SK-N-SH (cell line): ENCODE results near the gene ZNF74.

Experiments
- CTCF ChIP-seq: fragments of 200-600 bp; sonication (generic); IDR thresholded peaks from 2 replicates; pipeline ENCODE4 v1.6.1; 2017; ENCODE audit warnings: antibody characterized with exemption, mild to moderate bottlenecking, moderate library complexity
- EZH2phosphoT487 ChIP-seq: fragments of 200-600 bp; sonication (generic); IDR thresholded peaks from 2 replicates; pipeline ENCODE4 v1.6.1; 2017; ENCODE audit warnings: low read depth, mixed run types, mild to moderate bottlenecking, antibody characterized with exemption, moderate library complexity, borderline replicate concordance
- PBX3 ChIP-seq: IDR thresholded peaks from 2 replicates; pipeline ENCODE4; 2012
- RAD21 ChIP-seq: IDR thresholded peaks from 2 replicates; pipeline ENCODE4 v1.6.1; 2012; ENCODE audit warnings: mild to moderate bottlenecking, low read length
- RFX5 ChIP-seq: IDR thresholded peaks from 2 replicates; pipeline ENCODE4 v1.6.1; 2012; ENCODE audit warnings: mild to moderate bottlenecking, improper control_type of control experiment, low read length
- RXRA ChIP-seq: IDR thresholded peaks from 2 replicates; pipeline ENCODE4 v1.4.0; 2012; ENCODE audit warnings: low read depth, mild to moderate bottlenecking, borderline replicate concordance
- TAF1 ChIP-seq: IDR thresholded peaks from 2 replicates; pipeline ENCODE4 v1.6.1; 2012; ENCODE audit warnings: low read depth, mild to moderate bottlenecking, low read length, moderate library complexity, borderline replicate concordance
- TEAD4 ChIP-seq: IDR thresholded peaks from 2 replicates; pipeline ENCODE4 v1.4.0; 2012; ENCODE audit warnings: mild to moderate bottlenecking, borderline replicate concordance; ENCODE audit not compliant: insufficient read depth
- USF2 ChIP-seq: fragments of 150-350 bp; IDR thresholded peaks from 2 replicates; pipeline ENCODE4 v1.6.1; 2017; ENCODE audit warnings: antibody characterized with exemption, low read length, low read depth, borderline replicate concordance
- YY1 ChIP-seq: IDR thresholded peaks from 2 replicates; pipeline ENCODE4 v1.4.0; 2012; ENCODE audit warnings: low read depth, mild to moderate bottlenecking
- TF ChIP-seq, protein P1 (sequence below): IDR thresholded peaks from 2 replicates; pipeline ENCODE4 v1.6.1; 2012; ENCODE audit warnings: mild to moderate bottlenecking, low read depth, low read length, moderate library complexity
- TF ChIP-seq, protein P2 (sequence below): IDR thresholded peaks from 2 replicates; pipeline ENCODE4 v1.4.0; 2012; ENCODE audit warnings: low read depth, borderline replicate concordance
- TF ChIP-seq, protein P3 (sequence below): IDR thresholded peaks from 2 replicates; pipeline ENCODE4 v1.4.0; 2012; ENCODE audit warnings: low read depth, borderline replicate concordance

GRCh38 chr22:20427945-20428417 is 34.0 kb downstream of the ZNF74 start:
- TF ChIP-seq YY1 (no peak), PBX3 (no peak), RAD21 (no peak), RFX5 (no peak), TEAD4 (no peak), EZH2phosphoT487 (no peak), CTCF (no peak), RXRA (no peak), TAF1 (no peak), USF2 (no peak)
- TF ChIP-seq, protein P1, sequence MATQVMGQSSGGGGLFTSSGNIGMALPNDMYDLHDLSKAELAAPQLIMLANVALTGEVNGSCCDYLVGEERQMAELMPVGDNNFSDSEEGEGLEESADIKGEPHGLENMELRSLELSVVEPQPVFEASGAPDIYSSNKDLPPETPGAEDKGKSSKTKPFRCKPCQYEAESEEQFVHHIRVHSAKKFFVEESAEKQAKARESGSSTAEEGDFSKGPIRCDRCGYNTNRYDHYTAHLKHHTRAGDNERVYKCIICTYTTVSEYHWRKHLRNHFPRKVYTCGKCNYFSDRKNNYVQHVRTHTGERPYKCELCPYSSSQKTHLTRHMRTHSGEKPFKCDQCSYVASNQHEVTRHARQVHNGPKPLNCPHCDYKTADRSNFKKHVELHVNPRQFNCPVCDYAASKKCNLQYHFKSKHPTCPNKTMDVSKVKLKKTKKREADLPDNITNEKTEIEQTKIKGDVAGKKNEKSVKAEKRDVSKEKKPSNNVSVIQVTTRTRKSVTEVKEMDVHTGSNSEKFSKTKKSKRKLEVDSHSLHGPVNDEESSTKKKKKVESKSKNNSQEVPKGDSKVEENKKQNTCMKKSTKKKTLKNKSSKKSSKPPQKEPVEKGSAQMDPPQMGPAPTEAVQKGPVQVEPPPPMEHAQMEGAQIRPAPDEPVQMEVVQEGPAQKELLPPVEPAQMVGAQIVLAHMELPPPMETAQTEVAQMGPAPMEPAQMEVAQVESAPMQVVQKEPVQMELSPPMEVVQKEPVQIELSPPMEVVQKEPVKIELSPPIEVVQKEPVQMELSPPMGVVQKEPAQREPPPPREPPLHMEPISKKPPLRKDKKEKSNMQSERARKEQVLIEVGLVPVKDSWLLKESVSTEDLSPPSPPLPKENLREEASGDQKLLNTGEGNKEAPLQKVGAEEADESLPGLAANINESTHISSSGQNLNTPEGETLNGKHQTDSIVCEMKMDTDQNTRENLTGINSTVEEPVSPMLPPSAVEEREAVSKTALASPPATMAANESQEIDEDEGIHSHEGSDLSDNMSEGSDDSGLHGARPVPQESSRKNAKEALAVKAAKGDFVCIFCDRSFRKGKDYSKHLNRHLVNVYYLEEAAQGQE: no peak
- TF ChIP-seq, protein P2, sequence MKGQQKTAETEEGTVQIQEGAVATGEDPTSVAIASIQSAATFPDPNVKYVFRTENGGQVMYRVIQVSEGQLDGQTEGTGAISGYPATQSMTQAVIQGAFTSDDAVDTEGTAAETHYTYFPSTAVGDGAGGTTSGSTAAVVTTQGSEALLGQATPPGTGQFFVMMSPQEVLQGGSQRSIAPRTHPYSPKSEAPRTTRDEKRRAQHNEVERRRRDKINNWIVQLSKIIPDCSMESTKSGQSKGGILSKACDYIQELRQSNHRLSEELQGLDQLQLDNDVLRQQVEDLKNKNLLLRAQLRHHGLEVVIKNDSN: no peak
- TF ChIP-seq, protein P3, sequence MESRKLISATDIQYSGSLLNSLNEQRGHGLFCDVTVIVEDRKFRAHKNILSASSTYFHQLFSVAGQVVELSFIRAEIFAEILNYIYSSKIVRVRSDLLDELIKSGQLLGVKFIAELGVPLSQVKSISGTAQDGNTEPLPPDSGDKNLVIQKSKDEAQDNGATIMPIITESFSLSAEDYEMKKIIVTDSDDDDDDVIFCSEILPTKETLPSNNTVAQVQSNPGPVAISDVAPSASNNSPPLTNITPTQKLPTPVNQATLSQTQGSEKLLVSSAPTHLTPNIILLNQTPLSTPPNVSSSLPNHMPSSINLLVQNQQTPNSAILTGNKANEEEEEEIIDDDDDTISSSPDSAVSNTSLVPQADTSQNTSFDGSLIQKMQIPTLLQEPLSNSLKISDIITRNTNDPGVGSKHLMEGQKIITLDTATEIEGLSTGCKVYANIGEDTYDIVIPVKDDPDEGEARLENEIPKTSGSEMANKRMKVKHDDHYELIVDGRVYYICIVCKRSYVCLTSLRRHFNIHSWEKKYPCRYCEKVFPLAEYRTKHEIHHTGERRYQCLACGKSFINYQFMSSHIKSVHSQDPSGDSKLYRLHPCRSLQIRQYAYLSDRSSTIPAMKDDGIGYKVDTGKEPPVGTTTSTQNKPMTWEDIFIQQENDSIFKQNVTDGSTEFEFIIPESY: no peak
